ENCODE data around the gene SRMS. TPM values are rescaled to one million over a fixed set of nuclear protein-coding genes. Genes with fewer than 3 reads are reported as not detected.

SRMS gene
- total RNA-seq, 1 donor from 2014 or later = not detected

GRCh38 chr20:63529861-63530787 lies 17.4 kb downstream of the SRMS start:
- intact Hi-C loops (cut with DNase I) = no loop called here
- no peak overlapping the region for H3K4me3 ChIP-seq
- no peaks in the 10 kb centered on the region for H3K36me3 ChIP-seq
- no peak for DNase-seq (ENCODE audit: low spot score in 2 of 2)
- no peaks in the 10 kb centered on the region for H3K27me3 ChIP-seq
- H3K9me3 ChIP-seq = no peaks in the 10 kb centered on the region
- no peaks in the 10 kb centered on the region for H3K4me1 ChIP-seq
- no peak for TF ChIP-seq CTCF (IDR thresholded peaks at IDR 0.05)
- H3K27ac ChIP-seq = no peak overlapping the region

GRCh38 chr20:63529180-63529860 lies 18.2 kb downstream of the SRMS start:
- no peak for DNase-seq (ENCODE audit: low spot score in 2 of 2)
- H3K36me3 ChIP-seq = no peaks in the 10 kb centered on the region
- no peak for TF ChIP-seq CTCF (IDR thresholded peaks at IDR 0.05)

DNA sequence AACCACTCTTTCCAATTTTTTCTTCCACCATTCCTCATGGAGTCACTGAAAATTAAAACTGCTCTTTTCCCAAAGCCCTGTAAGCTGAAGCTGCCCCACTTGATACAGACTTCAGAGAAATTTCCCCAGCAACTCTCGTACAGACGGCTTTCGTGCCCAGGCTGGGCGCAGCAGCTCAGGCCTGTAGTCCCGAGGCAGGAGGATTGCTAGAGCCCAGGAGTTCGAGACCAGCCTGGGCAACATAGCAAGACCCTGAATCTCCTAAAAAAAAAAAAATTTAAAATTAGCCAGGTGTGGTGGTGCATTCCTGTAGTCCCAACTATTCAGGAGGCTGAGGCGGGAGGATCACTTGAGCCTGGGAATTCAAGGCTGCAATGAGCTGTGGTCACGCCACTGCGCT lies 20.4 kb downstream of the SRMS start:
- no peak for DNase-seq (ENCODE audit: low spot score in 2 of 2)
- Histone ChIP-seq H3K4me3 (no peak overlapping the region), H3K4me1 (peaks cover 4% of the 10 kb centered on the region in 2 donors), H3K27me3 (no peaks in the 10 kb centered on the region), H3K9me3 (no peaks in the 10 kb centered on the region), H3K36me3 (peaks cover 0 to 13% of the 10 kb centered on the region in 2 donors), H3K27ac (no peak overlapping the region)
- TF ChIP-seq CTCF (IDR thresholded peaks at IDR 0.05) = no peak
- intact Hi-C loops (cut with DNase I) = no loop called here

More at GRCh38 chr20:63529180-63529860, 18.2 kb downstream of the SRMS start:
- H3K4me1 ChIP-seq = no peaks in the 10 kb centered on the region
- no peaks in the 10 kb centered on the region for H3K9me3 ChIP-seq
- no peak overlapping the region for H3K27ac ChIP-seq
- no peak overlapping the region for H3K4me3 ChIP-seq
- intact Hi-C loops (cut with DNase I) = no loop called here
- no peaks in the 10 kb centered on the region for H3K27me3 ChIP-seq

DNA sequence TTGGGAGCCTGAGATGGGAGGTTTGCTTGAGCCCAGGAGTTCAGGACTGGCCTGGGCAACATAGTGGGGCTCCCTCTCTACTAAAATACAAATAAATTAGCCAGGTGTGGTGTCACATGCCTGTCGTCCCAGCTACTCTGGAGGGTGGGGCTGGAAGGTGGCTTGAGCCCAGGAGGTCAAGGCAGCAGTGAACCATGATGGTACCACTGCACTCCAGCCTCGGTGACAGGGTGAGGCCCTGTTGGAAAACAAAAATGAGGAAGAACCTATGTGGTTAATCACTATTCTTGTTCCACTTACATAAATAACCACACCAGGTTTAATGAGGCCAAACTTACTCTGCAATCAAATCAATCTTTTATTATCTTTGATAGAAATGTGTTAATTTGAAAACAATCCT lies 21.6 kb downstream of the SRMS start:
- peaks cover 13 to 14% of the 10 kb centered on the region in 2 donors for H3K4me1 ChIP-seq
- H3K36me3 ChIP-seq = peaks cover 0 to 17% of the 10 kb centered on the region in 2 donors
- H3K9me3 ChIP-seq = no peaks in the 10 kb centered on the region
- H3K27ac ChIP-seq = no peak overlapping the region
- no peak overlapping the region for H3K4me3 ChIP-seq
- no peaks in the 10 kb centered on the region for H3K27me3 ChIP-seq
- no peak for DNase-seq (ENCODE audit: low spot score in 2 of 2)
- no peak for TF ChIP-seq CTCF (IDR thresholded peaks at IDR 0.05)
- intact Hi-C loops (cut with DNase I) = no loop called here

DNA sequence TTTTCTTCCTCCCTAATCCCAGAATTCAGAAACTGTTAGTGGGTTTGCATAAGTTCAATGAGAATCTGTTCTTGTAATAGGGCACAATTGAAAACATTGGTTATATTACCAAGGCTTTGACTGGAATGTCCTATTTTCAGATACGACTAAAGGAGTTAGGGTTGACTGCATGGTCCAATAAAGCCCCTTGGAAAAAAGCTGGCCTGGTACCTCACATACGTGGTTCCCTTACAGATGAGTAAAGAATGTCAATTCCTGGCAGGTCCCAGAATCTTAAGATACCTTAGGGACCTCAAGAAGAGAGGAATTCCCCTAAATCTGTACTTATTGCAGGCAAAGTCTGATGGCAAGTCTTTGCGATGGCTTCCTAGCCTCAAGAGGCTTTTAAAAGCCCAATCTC lies 22.4 kb downstream of the SRMS start:
- no peak overlapping the region for H3K27ac ChIP-seq
- H3K36me3 ChIP-seq = peaks cover 0 to 17% of the 10 kb centered on the region in 2 donors
- no peaks in the 10 kb centered on the region for H3K27me3 ChIP-seq
- TF ChIP-seq CTCF (IDR thresholded peaks at IDR 0.05) = no peak
- H3K4me3 ChIP-seq = no peak overlapping the region
- no peak for DNase-seq (ENCODE audit: low spot score in 2 of 2)
- intact Hi-C loops (cut with DNase I) = no loop called here
- no peaks in the 10 kb centered on the region for H3K9me3 ChIP-seq
- peaks cover 13 to 14% of the 10 kb centered on the region in 2 donors for H3K4me1 ChIP-seq

All from ascending aorta (tissue), 2 donors.